ENCODE results near the gene SNX24. TPM values are rescaled to one million over a fixed set of nuclear protein-coding genes. Genes with fewer than 3 reads are reported as not detected.

Gene SNX24
- total and polyA plus RNA-seq, 2 donors (not counting 1 experiment from before 2014, with no cell fraction given): 13.4 to 22.3 TPM

- TF ChIP-seq, protein P1, sequence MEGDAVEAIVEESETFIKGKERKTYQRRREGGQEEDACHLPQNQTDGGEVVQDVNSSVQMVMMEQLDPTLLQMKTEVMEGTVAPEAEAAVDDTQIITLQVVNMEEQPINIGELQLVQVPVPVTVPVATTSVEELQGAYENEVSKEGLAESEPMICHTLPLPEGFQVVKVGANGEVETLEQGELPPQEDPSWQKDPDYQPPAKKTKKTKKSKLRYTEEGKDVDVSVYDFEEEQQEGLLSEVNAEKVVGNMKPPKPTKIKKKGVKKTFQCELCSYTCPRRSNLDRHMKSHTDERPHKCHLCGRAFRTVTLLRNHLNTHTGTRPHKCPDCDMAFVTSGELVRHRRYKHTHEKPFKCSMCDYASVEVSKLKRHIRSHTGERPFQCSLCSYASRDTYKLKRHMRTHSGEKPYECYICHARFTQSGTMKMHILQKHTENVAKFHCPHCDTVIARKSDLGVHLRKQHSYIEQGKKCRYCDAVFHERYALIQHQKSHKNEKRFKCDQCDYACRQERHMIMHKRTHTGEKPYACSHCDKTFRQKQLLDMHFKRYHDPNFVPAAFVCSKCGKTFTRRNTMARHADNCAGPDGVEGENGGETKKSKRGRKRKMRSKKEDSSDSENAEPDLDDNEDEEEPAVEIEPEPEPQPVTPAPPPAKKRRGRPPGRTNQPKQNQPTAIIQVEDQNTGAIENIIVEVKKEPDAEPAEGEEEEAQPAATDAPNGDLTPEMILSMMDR (conservative IDR thresholded peaks at IDR 0.05 in 1 of 2, IDR thresholded peaks at IDR 0.05 in 1 of 2; ENCODE audit: low read depth in 1 of 2, low read length in 2 of 2): no peak
- TF ChIP-seq EZH2 (IDR thresholded peaks at IDR 0.05; ENCODE audit: low read length, missing control alignments): no peak
- Histone ChIP-seq H3K4me3 (replicated peaks in 1 of 4; ENCODE audit: control extremely low read depth in 1 of 4, insufficient read depth in 1 of 4, low read depth in 3 of 4, low read length in 4 of 4) (no peak overlapping the region), H3K27ac (ENCODE audit: insufficient read depth, low read length) (no peak overlapping the region), H3K9me3 (ENCODE audit: control insufficient read depth, insufficient read depth, low read depth, low read length) (no peaks in the 10 kb centered on the region), H2AFZ (ENCODE audit: low read length) (no peak overlapping the region), H3K9ac (ENCODE audit: insufficient read depth, low read length) (no peak overlapping the region), H4K20me1 (ENCODE audit: control insufficient read depth, extremely low read depth, insufficient read depth, low read length) (no peaks in the 10 kb centered on the region), H3K36me3 (ENCODE audit: control insufficient read depth, insufficient read depth, low read length) (no peaks in the 10 kb centered on the region), H3K27me3 (ENCODE audit: control insufficient read depth, insufficient read depth, low read length) (no peaks in the 10 kb centered on the region), H3K4me2 (ENCODE audit: extremely low read depth, insufficient read depth, low read length) (no peak overlapping the region), H3K4me1 (ENCODE audit: control insufficient read depth, extremely low read depth, insufficient read depth, low read length) (no peaks in the 10 kb centered on the region), H3K79me2 (ENCODE audit: control insufficient read depth, insufficient read depth, low read length) (no peaks in the 10 kb centered on the region)
- DNase-seq (ENCODE audit: low read depth in 2 of 2): no peak
Observed at GRCh38 chr5:122997294-122997693, 151.9 kb downstream of the SNX24 start.

GRCh38 chr5:122999947-123000563, 154.6 kb downstream of the SNX24 start:
- H3K27ac ChIP-seq (ENCODE audit: insufficient read depth, low read length): no peak overlapping the region
- H3K79me2 ChIP-seq (ENCODE audit: control insufficient read depth, insufficient read depth, low read length): no peaks in the 10 kb centered on the region
- peak; percentile 22 to 30 for DNase-seq (ENCODE audit: low read depth in 2 of 2)
- TF ChIP-seq EZH2 (IDR thresholded peaks at IDR 0.05; ENCODE audit: low read length, missing control alignments): no peak
- TF ChIP-seq, protein P1 (conservative IDR thresholded peaks at IDR 0.05 in 1 of 2, IDR thresholded peaks at IDR 0.05 in 1 of 2; ENCODE audit: low read depth in 1 of 2, low read length in 2 of 2): peak in 1 of 2 donors; percentile 26
- H3K4me1 ChIP-seq (ENCODE audit: control insufficient read depth, extremely low read depth, insufficient read depth, low read length): no peaks in the 10 kb centered on the region
- H3K4me3 ChIP-seq (replicated peaks in 1 of 4; ENCODE audit: control extremely low read depth in 1 of 4, insufficient read depth in 1 of 4, low read depth in 3 of 4, low read length in 4 of 4): no peak overlapping the region
- no peaks in the 10 kb centered on the region for H3K27me3 ChIP-seq (ENCODE audit: control insufficient read depth, insufficient read depth, low read length)
- no peaks in the 10 kb centered on the region for H3K9me3 ChIP-seq (ENCODE audit: control insufficient read depth, insufficient read depth, low read depth, low read length)
- no peaks in the 10 kb centered on the region for H4K20me1 ChIP-seq (ENCODE audit: control insufficient read depth, extremely low read depth, insufficient read depth, low read length)
- H3K36me3 ChIP-seq (ENCODE audit: control insufficient read depth, insufficient read depth, low read length): no peaks in the 10 kb centered on the region
- no peak overlapping the region for H2AFZ ChIP-seq (ENCODE audit: low read length)
- no peak overlapping the region for H3K4me2 ChIP-seq (ENCODE audit: extremely low read depth, insufficient read depth, low read length)
- H3K9ac ChIP-seq (ENCODE audit: insufficient read depth, low read length): no peak overlapping the region

DNA sequence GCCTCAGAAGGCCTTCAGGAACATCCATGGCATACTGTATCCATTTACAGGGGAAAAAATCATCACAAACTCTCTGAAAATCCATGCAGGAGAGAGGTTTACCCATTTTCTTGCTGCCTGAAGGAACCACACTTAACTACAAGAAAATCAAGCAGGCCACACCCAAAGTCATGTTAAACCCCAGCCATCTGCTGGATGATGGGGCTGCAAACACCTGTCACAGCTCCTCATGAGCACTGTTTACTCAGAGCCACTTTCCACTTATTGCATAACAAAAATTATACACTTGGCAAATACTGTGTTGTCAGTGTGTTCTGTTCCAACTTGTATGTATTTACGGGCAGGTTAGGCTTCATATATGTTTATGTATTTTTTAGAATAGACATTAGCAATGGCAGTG, 155.3 kb downstream of the SNX24 start:
- Histone ChIP-seq H4K20me1 (ENCODE audit: control insufficient read depth, extremely low read depth, insufficient read depth, low read length) (no peaks in the 10 kb centered on the region), H3K36me3 (ENCODE audit: control insufficient read depth, insufficient read depth, low read length) (no peaks in the 10 kb centered on the region), H3K9me3 (ENCODE audit: control insufficient read depth, insufficient read depth, low read depth, low read length) (no peaks in the 10 kb centered on the region), H3K9ac (ENCODE audit: insufficient read depth, low read length) (no peak overlapping the region), H2AFZ (ENCODE audit: low read length) (no peak overlapping the region), H3K4me1 (ENCODE audit: control insufficient read depth, extremely low read depth, insufficient read depth, low read length) (no peaks in the 10 kb centered on the region), H3K27me3 (ENCODE audit: control insufficient read depth, insufficient read depth, low read length) (no peaks in the 10 kb centered on the region), H3K4me2 (ENCODE audit: extremely low read depth, insufficient read depth, low read length) (no peak overlapping the region), H3K27ac (ENCODE audit: insufficient read depth, low read length) (no peak overlapping the region), H3K4me3 (replicated peaks in 1 of 4; ENCODE audit: control extremely low read depth in 1 of 4, insufficient read depth in 1 of 4, low read depth in 3 of 4, low read length in 4 of 4) (no peak overlapping the region), H3K79me2 (ENCODE audit: control insufficient read depth, insufficient read depth, low read length) (no peaks in the 10 kb centered on the region)
- DNase-seq (ENCODE audit: low read depth in 2 of 2): no peak
- TF ChIP-seq, protein P1 (conservative IDR thresholded peaks at IDR 0.05 in 1 of 2, IDR thresholded peaks at IDR 0.05 in 1 of 2; ENCODE audit: low read depth in 1 of 2, low read length in 2 of 2): no peak
- TF ChIP-seq EZH2 (IDR thresholded peaks at IDR 0.05; ENCODE audit: low read length, missing control alignments): no peak
